ENCODE data around the gene TSPAN19.

Gene TSPAN19

GRCh38 chr12:85018098-85018497 lies 18.0 kb downstream of the TSPAN19 start:
- no peaks in the 10 kb centered on the region for H3K79me2 ChIP-seq (ENCODE audit: control insufficient read depth, low read length)
- no peaks in the 10 kb centered on the region for H3K4me1 ChIP-seq (ENCODE audit: control insufficient read depth, low read length)
- no peak overlapping the region for H3K27ac ChIP-seq (ENCODE audit: low read depth, low read length)
- H3K36me3 ChIP-seq (ENCODE audit: control insufficient read depth, low read length): no peaks in the 10 kb centered on the region
- H3F3A ChIP-seq (ENCODE audit: control insufficient read depth, insufficient read depth): no peaks in the 10 kb centered on the region
- H3K9me2 ChIP-seq (replicated peaks; ENCODE audit: control insufficient read depth, low read length): no peaks in the 10 kb centered on the region
- no peak overlapping the region for H3K4me2 ChIP-seq (ENCODE audit: low read length)
- no peaks in the 10 kb centered on the region for H3K27me3 ChIP-seq (ENCODE audit: control insufficient read depth, low read length)
- TF ChIP-seq CTCF (IDR thresholded peaks at IDR 0.05; ENCODE audit: low read depth, low read length, poor library complexity, severe bottlenecking): no peak
- no peak for TF ChIP-seq EZH2phosphoT487 (IDR thresholded peaks at IDR 0.05; ENCODE audit: borderline replicate concordance, low read length)
- H3K9me3 ChIP-seq (ENCODE audit: control insufficient read depth, insufficient read depth, low read length): no peaks in the 10 kb centered on the region
- H3K4me3 ChIP-seq (ENCODE audit: low read length): no peak overlapping the region
- H4K20me1 ChIP-seq (ENCODE audit: control insufficient read depth, insufficient read depth, low read depth, low read length): no peaks in the 10 kb centered on the region

- Histone ChIP-seq H3K27me3 (ENCODE audit: control insufficient read depth, low read length) (no peaks in the 10 kb centered on the region), H3K27ac (ENCODE audit: low read depth, low read length) (no peak overlapping the region)
- TF ChIP-seq CTCF (IDR thresholded peaks at IDR 0.05; ENCODE audit: low read depth, low read length, poor library complexity, severe bottlenecking) (no peak), EZH2phosphoT487 (IDR thresholded peaks at IDR 0.05; ENCODE audit: borderline replicate concordance, low read length) (no peak)
These were observed 18.5 kb downstream of the TSPAN19 start for GRCh38 chr12:85017618-85018017.

GRCh38 chr12:85017133-85017532 lies 18.9 kb downstream of the TSPAN19 start:
- Histone ChIP-seq H3K36me3 (ENCODE audit: control insufficient read depth, low read length) (no peaks in the 10 kb centered on the region), H3K79me2 (ENCODE audit: control insufficient read depth, low read length) (no peaks in the 10 kb centered on the region), H3K27me3 (ENCODE audit: control insufficient read depth, low read length) (no peaks in the 10 kb centered on the region), H3K9me2 (replicated peaks; ENCODE audit: control insufficient read depth, low read length) (no peaks in the 10 kb centered on the region), H3F3A (ENCODE audit: control insufficient read depth, insufficient read depth) (no peaks in the 10 kb centered on the region), H3K4me1 (ENCODE audit: control insufficient read depth, low read length) (peaks cover 5% of the 10 kb centered on the region), H3K4me2 (ENCODE audit: low read length) (no peak overlapping the region), H3K4me3 (ENCODE audit: low read length) (no peak overlapping the region), H3K9me3 (ENCODE audit: control insufficient read depth, insufficient read depth, low read length) (peaks cover 3% of the 10 kb centered on the region), H3K27ac (ENCODE audit: low read depth, low read length) (no peak overlapping the region), H4K20me1 (ENCODE audit: control insufficient read depth, insufficient read depth, low read depth, low read length) (no peaks in the 10 kb centered on the region)
- TF ChIP-seq CTCF (IDR thresholded peaks at IDR 0.05; ENCODE audit: low read depth, low read length, poor library complexity, severe bottlenecking): no peak
- TF ChIP-seq EZH2phosphoT487 (IDR thresholded peaks at IDR 0.05; ENCODE audit: borderline replicate concordance, low read length): no peak

More at GRCh38 chr12:85017618-85018017, 18.5 kb downstream of the TSPAN19 start:
- no peaks in the 10 kb centered on the region for H3K9me3 ChIP-seq (ENCODE audit: control insufficient read depth, insufficient read depth, low read length)
- H3F3A ChIP-seq (ENCODE audit: control insufficient read depth, insufficient read depth): no peaks in the 10 kb centered on the region
- no peaks in the 10 kb centered on the region; the same call in 1 of the 2 replicates for H3K4me1 ChIP-seq (ENCODE audit: control insufficient read depth, low read length)
- H3K9me2 ChIP-seq (replicated peaks; ENCODE audit: control insufficient read depth, low read length): no peaks in the 10 kb centered on the region
- no peak overlapping the region for H3K4me2 ChIP-seq (ENCODE audit: low read length)
- no peaks in the 10 kb centered on the region for H4K20me1 ChIP-seq (ENCODE audit: control insufficient read depth, insufficient read depth, low read depth, low read length)
- no peaks in the 10 kb centered on the region for H3K36me3 ChIP-seq (ENCODE audit: control insufficient read depth, low read length)
- no peaks in the 10 kb centered on the region for H3K79me2 ChIP-seq (ENCODE audit: control insufficient read depth, low read length)
- no peak overlapping the region for H3K4me3 ChIP-seq (ENCODE audit: low read length)

Measured in DOHH2 (cell line).